A549 (cell line): ENCODE results near the gene TRAPPC12.

Experiments used
- EP300 ChIP-seq, 2 experiments: fragments of >200 bp; sonication (Bioruptor Twin); formaldehyde crosslinking; IDR thresholded peaks; 2 replicates in 1 of 2; 3 replicates in 1 of 2; pipeline ENCODE4 v1.6.1; 2016 to 2017
- HDAC2 ChIP-seq: fragments of 200-600 bp; sonication (generic); IDR thresholded peaks from 2 replicates; pipeline ENCODE4 v1.6.1; 2016
- MYC ChIP-seq: IDR thresholded peaks from 2 replicates; pipeline ENCODE4 v1.6.1; 2012; ENCODE audit warnings: mild to moderate bottlenecking, inconsistent platforms, low read length, improper control_type of control experiment, borderline replicate concordance
- POLR2A ChIP-seq: IDR thresholded peaks from 2 replicates; pipeline ENCODE4 v1.6.1; 2012; ENCODE audit warnings: mild to moderate bottlenecking, low read length
- SMC3 ChIP-seq: fragments of >200 bp; sonication (Bioruptor Twin); formaldehyde crosslinking; IDR thresholded peaks from 3 replicates; pipeline ENCODE4 v1.6.1; 2018; ENCODE audit warnings: inconsistent platforms
- SREBF2 ChIP-seq: fragments of 450-650 bp; IDR thresholded peaks from 2 replicates; pipeline ENCODE4 v1.6.1; 2014; ENCODE audit warnings: mild to moderate bottlenecking, moderate library complexity
- TF ChIP-seq, protein P1 (sequence below): fragments of 450-650 bp; IDR thresholded peaks from 2 replicates; pipeline ENCODE4 v1.6.1; 2014; ENCODE audit warnings: antibody characterized with exemption
- TF ChIP-seq, protein P2 (sequence below): fragments of >200 bp; sonication (Bioruptor Twin); formaldehyde crosslinking; IDR thresholded peaks from 3 replicates; pipeline ENCODE4 v1.5.1; 2016

DNA sequence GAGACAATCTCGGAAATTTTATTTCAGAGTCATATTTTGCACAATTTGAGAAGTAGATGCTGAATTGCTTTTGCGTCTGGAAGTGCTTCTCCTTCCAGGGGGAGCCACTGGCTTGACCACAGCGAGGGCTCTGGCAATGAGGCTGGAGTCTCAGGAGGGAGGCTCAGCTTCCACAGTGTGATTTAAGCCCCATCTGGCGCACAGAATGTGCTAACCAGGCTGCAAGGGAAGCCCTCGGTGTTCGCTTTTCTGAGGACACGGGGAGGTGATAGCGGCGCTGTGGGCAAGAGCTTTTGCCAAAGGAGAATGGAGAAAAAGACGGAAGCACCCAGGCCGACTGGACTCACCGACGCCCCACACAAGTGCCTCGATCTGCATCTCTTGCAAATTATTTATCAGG is 87.5 kb downstream of the TRAPPC12 start:
- TF ChIP-seq, protein P1, sequence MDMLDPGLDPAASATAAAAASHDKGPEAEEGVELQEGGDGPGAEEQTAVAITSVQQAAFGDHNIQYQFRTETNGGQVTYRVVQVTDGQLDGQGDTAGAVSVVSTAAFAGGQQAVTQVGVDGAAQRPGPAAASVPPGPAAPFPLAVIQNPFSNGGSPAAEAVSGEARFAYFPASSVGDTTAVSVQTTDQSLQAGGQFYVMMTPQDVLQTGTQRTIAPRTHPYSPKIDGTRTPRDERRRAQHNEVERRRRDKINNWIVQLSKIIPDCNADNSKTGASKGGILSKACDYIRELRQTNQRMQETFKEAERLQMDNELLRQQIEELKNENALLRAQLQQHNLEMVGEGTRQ: no peak
- TF ChIP-seq, protein P2, sequence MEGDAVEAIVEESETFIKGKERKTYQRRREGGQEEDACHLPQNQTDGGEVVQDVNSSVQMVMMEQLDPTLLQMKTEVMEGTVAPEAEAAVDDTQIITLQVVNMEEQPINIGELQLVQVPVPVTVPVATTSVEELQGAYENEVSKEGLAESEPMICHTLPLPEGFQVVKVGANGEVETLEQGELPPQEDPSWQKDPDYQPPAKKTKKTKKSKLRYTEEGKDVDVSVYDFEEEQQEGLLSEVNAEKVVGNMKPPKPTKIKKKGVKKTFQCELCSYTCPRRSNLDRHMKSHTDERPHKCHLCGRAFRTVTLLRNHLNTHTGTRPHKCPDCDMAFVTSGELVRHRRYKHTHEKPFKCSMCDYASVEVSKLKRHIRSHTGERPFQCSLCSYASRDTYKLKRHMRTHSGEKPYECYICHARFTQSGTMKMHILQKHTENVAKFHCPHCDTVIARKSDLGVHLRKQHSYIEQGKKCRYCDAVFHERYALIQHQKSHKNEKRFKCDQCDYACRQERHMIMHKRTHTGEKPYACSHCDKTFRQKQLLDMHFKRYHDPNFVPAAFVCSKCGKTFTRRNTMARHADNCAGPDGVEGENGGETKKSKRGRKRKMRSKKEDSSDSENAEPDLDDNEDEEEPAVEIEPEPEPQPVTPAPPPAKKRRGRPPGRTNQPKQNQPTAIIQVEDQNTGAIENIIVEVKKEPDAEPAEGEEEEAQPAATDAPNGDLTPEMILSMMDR: no peak
- no peak for TF ChIP-seq POLR2A
- TF ChIP-seq MYC: no peak
- TF ChIP-seq HDAC2: no peak
- TF ChIP-seq EP300 (IDR thresholded peaks at IDR 0.05): no peak
- TF ChIP-seq SREBF2: no peak
- TF ChIP-seq SMC3: no peak
